ENCODE results near the gene SEC23A. TPM values are rescaled to one million over a fixed set of nuclear protein-coding genes. Genes with fewer than 3 reads are reported as not detected.
A peak's percentile ranks its signal among the peaks of the same experiment; 100 is the strongest.

Gene SEC23A
- total and polyA plus RNA-seq, 2 of the 13 experiments (the other 11 are each of a cell fraction or from before 2014, with no cell fraction given) = 403 to 887 TPM

DNA sequence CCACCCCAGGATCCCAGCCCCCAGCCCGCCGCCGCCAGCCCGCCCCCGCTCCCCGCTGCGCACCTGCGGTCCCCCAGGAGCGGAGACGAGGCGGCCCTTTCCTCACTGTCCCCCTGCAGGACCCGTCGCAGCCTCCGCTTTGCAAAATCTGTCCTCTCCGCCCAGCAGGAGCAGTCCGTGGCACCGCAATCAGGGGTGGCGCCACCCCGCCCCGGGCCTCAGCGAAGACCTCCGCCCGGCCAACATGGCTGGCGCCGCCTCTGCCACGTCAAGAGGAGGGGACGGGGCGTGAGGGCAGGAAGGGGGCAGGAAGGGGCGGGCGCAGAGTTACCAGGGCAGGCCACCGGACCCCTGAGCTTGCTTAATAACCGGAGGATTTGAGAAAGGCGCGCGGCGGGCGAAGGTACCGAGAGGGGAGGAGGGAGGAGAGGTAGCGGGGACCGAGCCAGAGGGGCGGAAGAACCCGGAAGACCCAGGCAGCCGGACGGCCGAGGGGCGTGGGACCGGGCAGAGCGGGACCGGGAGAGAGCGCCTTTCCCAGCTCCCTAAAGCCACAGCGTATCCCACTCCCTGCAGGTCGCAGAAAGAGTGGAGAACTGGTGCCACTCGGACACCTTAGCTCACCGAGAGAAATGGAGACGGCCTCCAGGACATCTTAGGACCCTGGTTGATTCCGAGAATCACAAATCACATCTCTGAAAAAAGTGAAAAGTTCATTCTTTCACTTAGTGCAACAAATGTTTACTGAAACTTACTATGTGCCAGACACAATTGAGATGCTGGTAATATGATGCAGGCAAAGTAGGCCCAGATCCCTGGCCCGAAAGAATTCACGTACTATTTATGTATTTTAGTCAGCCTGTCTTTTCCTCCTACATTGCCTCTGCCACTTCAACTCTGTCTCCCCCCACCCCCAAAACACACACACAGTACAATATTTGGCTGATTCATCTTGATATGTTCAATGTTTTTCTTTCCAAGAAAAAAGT lies at the start of gene SEC23A (continued):
- TF ChIP-seq, protein P1, sequence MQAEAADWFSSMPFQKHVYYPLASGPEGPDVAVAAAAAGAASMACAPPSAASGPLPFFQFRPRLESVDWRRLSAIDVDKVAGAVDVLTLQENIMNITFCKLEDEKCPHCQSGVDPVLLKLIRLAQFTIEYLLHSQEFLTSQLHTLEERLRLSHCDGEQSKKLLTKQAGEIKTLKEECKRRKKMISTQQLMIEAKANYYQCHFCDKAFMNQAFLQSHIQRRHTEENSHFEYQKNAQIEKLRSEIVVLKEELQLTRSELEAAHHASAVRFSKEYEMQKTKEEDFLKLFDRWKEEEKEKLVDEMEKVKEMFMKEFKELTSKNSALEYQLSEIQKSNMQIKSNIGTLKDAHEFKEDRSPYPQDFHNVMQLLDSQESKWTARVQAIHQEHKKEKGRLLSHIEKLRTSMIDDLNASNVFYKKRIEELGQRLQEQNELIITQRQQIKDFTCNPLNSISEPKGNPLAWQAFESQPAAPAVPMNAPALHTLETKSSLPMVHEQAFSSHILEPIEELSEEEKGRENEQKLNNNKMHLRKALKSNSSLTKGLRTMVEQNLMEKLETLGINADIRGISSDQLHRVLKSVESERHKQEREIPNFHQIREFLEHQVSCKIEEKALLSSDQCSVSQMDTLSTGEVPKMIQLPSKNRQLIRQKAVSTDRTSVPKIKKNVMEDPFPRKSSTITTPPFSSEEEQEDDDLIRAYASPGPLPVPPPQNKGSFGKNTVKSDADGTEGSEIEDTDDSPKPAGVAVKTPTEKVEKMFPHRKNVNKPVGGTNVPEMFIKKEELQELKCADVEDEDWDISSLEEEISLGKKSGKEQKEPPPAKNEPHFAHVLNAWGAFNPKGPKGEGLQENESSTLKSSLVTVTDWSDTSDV (CRISPR knock-in tag; IDR thresholded peaks at IDR 0.05) = 0 out of 2 replicates have a peak, but pooled peaks have one; percentile 48
- TF ChIP-seq GFI1 (CRISPR knock-in tag; IDR thresholded peaks at IDR 0.05; ENCODE audit: borderline replicate concordance) = peak; percentile 94
- TF ChIP-seq ZFP41 (CRISPR knock-in tag; IDR thresholded peaks at IDR 0.05; ENCODE audit: borderline replicate concordance) = peak; percentile 97; the same call in 1 of the 2 replicates
- no peak for TF ChIP-seq IKZF1 (IDR thresholded peaks at IDR 0.05)
- TF ChIP-seq ZSCAN31 (CRISPR knock-in tag; IDR thresholded peaks at IDR 0.05; ENCODE audit: low read depth) = peak; percentile 99
- TF ChIP-seq MED8 (CRISPR knock-in tag; IDR thresholded peaks at IDR 0.05; ENCODE audit: insufficient replicate concordance) = peak; percentile 99
- TF ChIP-seq, protein P2, sequence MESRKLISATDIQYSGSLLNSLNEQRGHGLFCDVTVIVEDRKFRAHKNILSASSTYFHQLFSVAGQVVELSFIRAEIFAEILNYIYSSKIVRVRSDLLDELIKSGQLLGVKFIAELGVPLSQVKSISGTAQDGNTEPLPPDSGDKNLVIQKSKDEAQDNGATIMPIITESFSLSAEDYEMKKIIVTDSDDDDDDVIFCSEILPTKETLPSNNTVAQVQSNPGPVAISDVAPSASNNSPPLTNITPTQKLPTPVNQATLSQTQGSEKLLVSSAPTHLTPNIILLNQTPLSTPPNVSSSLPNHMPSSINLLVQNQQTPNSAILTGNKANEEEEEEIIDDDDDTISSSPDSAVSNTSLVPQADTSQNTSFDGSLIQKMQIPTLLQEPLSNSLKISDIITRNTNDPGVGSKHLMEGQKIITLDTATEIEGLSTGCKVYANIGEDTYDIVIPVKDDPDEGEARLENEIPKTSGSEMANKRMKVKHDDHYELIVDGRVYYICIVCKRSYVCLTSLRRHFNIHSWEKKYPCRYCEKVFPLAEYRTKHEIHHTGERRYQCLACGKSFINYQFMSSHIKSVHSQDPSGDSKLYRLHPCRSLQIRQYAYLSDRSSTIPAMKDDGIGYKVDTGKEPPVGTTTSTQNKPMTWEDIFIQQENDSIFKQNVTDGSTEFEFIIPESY (CRISPR knock-in tag; IDR thresholded peaks at IDR 0.05) = peak; percentile 82
- peak; percentile 99; the same call in 1 of the 2 replicates for TF ChIP-seq MIER3 (CRISPR knock-in tag; IDR thresholded peaks at IDR 0.05; ENCODE audit: borderline replicate concordance)
- TF ChIP-seq ZNF10 (CRISPR knock-in tag; IDR thresholded peaks at IDR 0.05; ENCODE audit: borderline replicate concordance, low read depth) = peak; percentile 69; the same call in 1 of the 2 replicates
- peak; percentile 98 for TF ChIP-seq ZNF232 (CRISPR knock-in tag; IDR thresholded peaks at IDR 0.05; ENCODE audit: borderline replicate concordance)
- no peak for TF ChIP-seq ATM (IDR thresholded peaks at IDR 0.05; ENCODE audit: borderline replicate concordance)
- no peak; the same call in 1 of the 2 replicates for TF ChIP-seq GPN1 (CRISPR knock-in tag; IDR thresholded peaks at IDR 0.05; ENCODE audit: borderline replicate concordance)
- TF ChIP-seq NAIF1 (CRISPR knock-in tag; IDR thresholded peaks at IDR 0.05; ENCODE audit: borderline replicate concordance) = peak; percentile 96
- TF ChIP-seq ZNF629 (CRISPR knock-in tag; conservative IDR thresholded peaks at IDR 0.05) = peak; percentile 78
- peak; percentile 99; the same call in 1 of the 2 replicates for TF ChIP-seq MTA1 (CRISPR knock-in tag; IDR thresholded peaks at IDR 0.05; ENCODE audit: borderline replicate concordance)
- peak; percentile 79 for TF ChIP-seq ZSCAN22 (CRISPR knock-in tag; IDR thresholded peaks at IDR 0.05)
- TF ChIP-seq, protein P3, sequence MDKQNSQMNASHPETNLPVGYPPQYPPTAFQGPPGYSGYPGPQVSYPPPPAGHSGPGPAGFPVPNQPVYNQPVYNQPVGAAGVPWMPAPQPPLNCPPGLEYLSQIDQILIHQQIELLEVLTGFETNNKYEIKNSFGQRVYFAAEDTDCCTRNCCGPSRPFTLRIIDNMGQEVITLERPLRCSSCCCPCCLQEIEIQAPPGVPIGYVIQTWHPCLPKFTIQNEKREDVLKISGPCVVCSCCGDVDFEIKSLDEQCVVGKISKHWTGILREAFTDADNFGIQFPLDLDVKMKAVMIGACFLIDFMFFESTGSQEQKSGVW (CRISPR knock-in tag; IDR thresholded peaks at IDR 0.05; ENCODE audit: borderline replicate concordance) = no peak; the same call in 1 of the 2 replicates
- TF ChIP-seq, protein P4, sequence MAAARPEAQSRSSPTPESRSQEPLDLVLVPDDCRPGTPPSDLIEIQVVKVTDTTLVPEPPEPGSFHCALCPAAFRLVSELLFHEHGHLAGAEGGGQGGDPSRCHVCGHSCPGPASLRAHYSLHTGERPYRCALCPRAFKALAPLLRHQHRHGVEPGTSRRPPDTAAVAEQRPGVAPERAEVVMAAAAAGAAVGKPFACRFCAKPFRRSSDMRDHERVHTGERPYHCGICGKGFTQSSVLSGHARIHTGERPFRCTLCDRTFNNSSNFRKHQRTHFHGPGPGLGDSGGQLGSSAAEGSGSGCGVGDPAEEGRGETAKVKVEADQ (CRISPR knock-in tag; IDR thresholded peaks at IDR 0.05; ENCODE audit: borderline replicate concordance) = peak; percentile 98; the same call in 1 of the 2 replicates
- peak; percentile 75; the same call in 1 of the 2 replicates for TF ChIP-seq ZNF253 (CRISPR knock-in tag; IDR thresholded peaks at IDR 0.05; ENCODE audit: borderline replicate concordance)
- TF ChIP-seq ZBTB7A (CRISPR knock-in tag; IDR thresholded peaks at IDR 0.05) = peak; percentile 100
